Natural killer cell (primary cell): ENCODE results near the gene CENPE. TPM values are rescaled to one million over a fixed set of nuclear protein-coding genes. Genes with fewer than 3 reads are reported as not detected.
"Not testable (repeated sequence)": the region's sequence is repeated elsewhere in the genome, so short reads cannot be mapped to it uniquely, and the experiment has no call there.

Experiments
- ATAC-seq, 3 donors: fragments of 150-1000 bp in 2 of 3; fragments of 200-7000 bp in 1 of 3; cut with Tn5 transposase; 1 replicate in 1 of 3; 2 replicates in 2 of 3; pipeline ENCODE4 v1.10.0; 2021; ENCODE audit warnings: mild to moderate bottlenecking in 2 of 3, moderate library complexity in 2 of 3
- DNase-seq, 2 donors: peaks; one replicate each; pipeline versions ENCODE4 v3.0.0 to v3.0.0-alpha.2; 2013 to 2021; ENCODE audit warnings: mixed read lengths in 1 of 2
- H3K27ac ChIP-seq: one replicate; pipeline ENCODE4 v1.5.1; 2013; ENCODE audit warnings: mild to moderate bottlenecking, low read length
- H3K27me3 ChIP-seq: one replicate; pipeline ENCODE4 v1.6.1; 2013; ENCODE audit warnings: low read length; ENCODE audit not compliant: control insufficient read depth, insufficient read depth
- H3K36me3 ChIP-seq: one replicate; pipeline ENCODE4 v1.6.1; 2013; ENCODE audit warnings: low read length; ENCODE audit not compliant: control insufficient read depth, insufficient read depth
- H3K4me1 ChIP-seq: one replicate; pipeline ENCODE4 v1.6.1; 2013; ENCODE audit warnings: low read length; ENCODE audit not compliant: control insufficient read depth, insufficient read depth
- H3K4me3 ChIP-seq: one replicate; pipeline ENCODE4 v1.5.1; 2013; ENCODE audit warnings: low read length
- H3K9me3 ChIP-seq: one replicate; pipeline ENCODE4 v1.6.1; 2013; ENCODE audit warnings: low read length; ENCODE audit not compliant: control insufficient read depth, insufficient read depth
- H3K27ac Mint-ChIP-seq, 2 donors: one replicate each; pipeline ENCODE4 v1.8.0; 2022; ENCODE audit warnings: mild to moderate bottlenecking in 2 of 2, mixed read lengths in 2 of 2, moderate library complexity in 1 of 2
- H3K27me3 Mint-ChIP-seq, 2 donors: one replicate each; pipeline ENCODE4 v1.8.0; 2022; ENCODE audit warnings: low read depth in 2 of 2, mixed read lengths in 2 of 2
- H3K36me3 Mint-ChIP-seq: one replicate; pipeline ENCODE4 v1.8.0; 2022; ENCODE audit warnings: mixed read lengths
- H3K4me1 Mint-ChIP-seq, 2 donors: one replicate each; pipeline ENCODE4 v1.8.0; 2022; ENCODE audit warnings: mixed read lengths in 2 of 2
- H3K4me3 Mint-ChIP-seq: one replicate; pipeline ENCODE4 v1.8.0; 2022; ENCODE audit warnings: mild to moderate bottlenecking, moderate library complexity, mixed read lengths
- H3K9me3 Mint-ChIP-seq, 2 donors: one replicate each; pipeline ENCODE4 v1.8.0; 2022; ENCODE audit warnings: mixed read lengths in 2 of 2
- CTCF ChIP-seq: fragments of 200-600 bp; IDR thresholded peaks from one replicate; pipeline ENCODE4 v1.8.0; 2022; ENCODE audit warnings: antibody characterized with exemption
- WGBS: methylation state at CpG from one replicate; pipeline ENCODE4 v1.1.7; 2013; ENCODE audit warnings: missing lambda C conversion rate; ENCODE audit not compliant: insufficient coverage; 5-methylcytosine and 5-hydroxymethylcytosine counted together
- intact Hi-C: fragments of 100-400 bp; cut with micrococcal nuclease; formaldehyde crosslinking; loops from one replicate; pipeline ENCODE4 v1.14.2; 2022
- total RNA-seq, 4 donors: library from RNA; stranded (reverse); fragments of 120-200 nt in 1 of 4; gene quantifications; one replicate each; pipeline versions ENCODE4 v1.2.3 to v1.2.4, GENCODE V29; 2013 to 2022

CENPE gene
- 1 to 10 TPM; 2.7 to 6.9 (median 4.8) TPM for total RNA-seq
- 2.1 TPM for total RNA-seq (2013)

GRCh38 chr4:103198111-103198765, at the start of gene CENPE:
CENPE (minus strand) TSS chr4:103198343; CDS start chr4:103198319, 24 bp downstream.
- under 1% methylated on average over 44 of the region's 44 CpGs for WGBS
- H3K27me3 ChIP-seq, result no peaks in the 10 kb centered on the region
- H3K4me1 ChIP-seq, result peaks cover 11% of the 10 kb centered on the region
- peak within 1 kb of the TSS; percentile 62 for H3K27ac ChIP-seq
- peaks cover 9 to 13% of the 10 kb centered on the region in 2 donors for H3K27me3 Mint-ChIP-seq
- H3K4me1 Mint-ChIP-seq, result peaks cover 14 to 19% of the 10 kb centered on the region in 2 donors
- peak; percentile 93 to 95 (median 93) for ATAC-seq
- peak within 1 kb of the TSS; percentile 63 for H3K4me3 ChIP-seq
- no peak for TF ChIP-seq CTCF
- H3K9me3 Mint-ChIP-seq, result no peaks in the 10 kb centered on the region
- peak within 1 kb of the TSS; percentile 86 to 98 for H3K27ac Mint-ChIP-seq
- no peaks in the 10 kb centered on the region for H3K9me3 ChIP-seq
- H3K36me3 ChIP-seq, result no peaks in the 10 kb centered on the region
- H3K36me3 Mint-ChIP-seq, result no peaks in the 10 kb centered on the region
- intact Hi-C loops, result no loop called here
- peak within 1 kb of the TSS; percentile 88 for H3K4me3 Mint-ChIP-seq
- DNase-seq, result peak; percentile 87 to 94

- H3K27me3 Mint-ChIP-seq, result no peaks in the 10 kb centered on the region
- no peaks in the 10 kb centered on the region for H3K4me1 Mint-ChIP-seq
- no peak overlapping the region for H3K4me3 Mint-ChIP-seq
- no peak overlapping the region for H3K27ac Mint-ChIP-seq
- H3K9me3 ChIP-seq, result no peaks in the 10 kb centered on the region
- no peak for DNase-seq
- H3K27me3 ChIP-seq, result no peaks in the 10 kb centered on the region
- peaks cover 4 to 6% of the 10 kb centered on the region in 2 donors for H3K9me3 Mint-ChIP-seq
- intact Hi-C loops, result no loop called here
- no peak for TF ChIP-seq CTCF
- H3K4me1 ChIP-seq, result no peaks in the 10 kb centered on the region
- ATAC-seq, result no peak
- H3K36me3 Mint-ChIP-seq, result no peaks in the 10 kb centered on the region
- no CpG with 5 or more reads among the region's 1 CpG for WGBS
- H3K36me3 ChIP-seq, result no peaks in the 10 kb centered on the region
- H3K27ac ChIP-seq, result no peak overlapping the region
- H3K4me3 ChIP-seq, result no peak overlapping the region
Measured at GRCh38 chr4:103244251-103244650, 46.1 kb upstream of the CENPE start.

GRCh38 chr4:103230938-103231337, 32.8 kb upstream of the CENPE start:
- H3K4me3 ChIP-seq, H3K9me3 Mint-ChIP-seq, H3K4me1 ChIP-seq, H3K27ac Mint-ChIP-seq, H3K27ac ChIP-seq, H3K27me3 ChIP-seq, ATAC-seq, intact Hi-C loops, H3K27me3 Mint-ChIP-seq, H3K36me3 ChIP-seq, H3K4me3 Mint-ChIP-seq, DNase-seq, H3K9me3 ChIP-seq, H3K4me1 Mint-ChIP-seq, H3K36me3 Mint-ChIP-seq: not testable (repeated sequence)
- 74% methylated on average over 3 of the region's 3 CpGs for WGBS

- DNase-seq, H3K4me1 Mint-ChIP-seq, H3K9me3 ChIP-seq, intact Hi-C loops, H3K4me3 ChIP-seq, H3K4me3 Mint-ChIP-seq, H3K4me1 ChIP-seq, ATAC-seq, H3K36me3 Mint-ChIP-seq, H3K27ac ChIP-seq, H3K36me3 ChIP-seq, H3K27me3 ChIP-seq, H3K9me3 Mint-ChIP-seq, H3K27ac Mint-ChIP-seq: not testable (repeated sequence)
- WGBS, result 82% methylated on average over 4 of the region's 4 CpGs
- peaks cover 17 to 41% of the 10 kb centered on the region in 2 donors for H3K27me3 Mint-ChIP-seq
Measured at GRCh38 chr4:103223556-103223955, 25.4 kb upstream of the CENPE start.
